Caco-2 (cell line): ENCODE measurements around the gene SMARCD3. TPM values are rescaled to one million over a fixed set of nuclear protein-coding genes. Genes with fewer than 3 reads are reported as not detected.

Experiments used
- BruUV-seq: library from RNA; stranded (reverse); fragments of 400-500 nt; replicated peaks from 2 replicates; lab custom pipeline; 2021; lab: Mats Ljungman, UMichigan
- CTCF ChIA-PET: fragments of 300-600 bp; sonication (Branson Sonifier 250); formaldehyde crosslinking; loops from one replicate; lab custom pipeline; 2022; ENCODE audit warnings: antibody characterized with exemption; lab: Charles Lee
- POLR2A ChIA-PET: fragments of 300-600 bp; sonication (Branson Sonifier 250); formaldehyde crosslinking; loops from one replicate; lab custom pipeline; 2022; ENCODE audit warnings: antibody characterized with exemption; lab: Charles Lee
- DNase-seq, 2 experiments: peaks; one replicate each; pipeline versions ENCODE4 v3.0.0 to v3.0.0-alpha.2; 2020 to 2022
- H3K27me3 ChIP-seq: replicated peaks from 2 replicates; pipeline ENCODE4 v1.6.0; 2011; ENCODE audit warnings: low read length; ENCODE audit not compliant: control insufficient read depth, insufficient read depth
- H3K36me3 ChIP-seq: 2 replicates; pipeline ENCODE4 v1.5.1; 2011; ENCODE audit warnings: low read length; ENCODE audit not compliant: control insufficient read depth, insufficient read depth
- H3K4me1 ChIP-seq: fragments of 250-450 bp; sonication (Bioruptor Pico); 2 replicates; pipeline ENCODE4 v1.5.1; 2020; ENCODE audit warnings: mild to moderate bottlenecking
- H3K4me3 ChIP-seq: 2 replicates; pipeline ENCODE4 v1.5.1; 2011; ENCODE audit warnings: low read depth, mild to moderate bottlenecking, control low read depth, low read length
- H3K9me3 ChIP-seq: fragments of 250-450 bp; sonication (Bioruptor Pico); 2 replicates; pipeline ENCODE4 v1.5.1; 2020; ENCODE audit warnings: mild to moderate bottlenecking, moderate library complexity
- H3K27ac Mint-ChIP-seq: one replicate; pipeline ENCODE4 v1.8.0; 2022; ENCODE audit warnings: mixed read lengths; ENCODE audit not compliant: unreplicated experiment
- H3K27me3 Mint-ChIP-seq: one replicate; pipeline ENCODE4 v1.8.0; 2022; ENCODE audit warnings: mixed read lengths; ENCODE audit not compliant: insufficient read depth, unreplicated experiment
- H3K36me3 Mint-ChIP-seq: one replicate; pipeline ENCODE4 v1.8.0; 2022; ENCODE audit warnings: mild to moderate bottlenecking, mixed read lengths; ENCODE audit not compliant: insufficient read depth, unreplicated experiment
- H3K4me1 Mint-ChIP-seq: one replicate; pipeline ENCODE4 v1.8.0; 2022; ENCODE audit warnings: low read depth, mixed read lengths; ENCODE audit not compliant: unreplicated experiment
- H3K4me3 Mint-ChIP-seq: one replicate; pipeline ENCODE4 v1.8.0; 2022; ENCODE audit warnings: mild to moderate bottlenecking, moderate library complexity, mixed read lengths; ENCODE audit not compliant: unreplicated experiment
- H3K9me3 Mint-ChIP-seq: one replicate; pipeline ENCODE4 v1.8.0; 2022; ENCODE audit warnings: mixed read lengths; ENCODE audit not compliant: unreplicated experiment
- intact Hi-C: fragments of 100-400 bp; cut with micrococcal nuclease; formaldehyde crosslinking; loops from one replicate; pipeline ENCODE4 v1.10.0; 2022; ENCODE audit not compliant: unreplicated experiment
- total RNA-seq: library from RNA; stranded (reverse); gene quantifications from 2 replicates; pipeline ENCODE4 v1.2.3, GENCODE V29; 2022
- TF ChIP-seq, protein P1 (sequence below), 2 experiments: fragments of 200-600 bp in 1 of 2; IDR thresholded peaks; 1 replicate in 1 of 2; 2 replicates in 1 of 2; pipeline versions ENCODE4 v1.5.1 to v1.8.0; 2011 to 2022; ENCODE audit warnings: antibody characterized with exemption in 1 of 2, control low read depth in 1 of 2, inconsistent platforms in 1 of 2, low read depth in 1 of 2, low read length in 1 of 2, mild to moderate bottlenecking in 1 of 2, moderate library complexity in 1 of 2; ENCODE audit not compliant: insufficient read depth in 1 of 2, severe bottlenecking in 1 of 2, unreplicated experiment in 1 of 2

The SMARCD3 gene
- total RNA-seq, 1 experiment from 2014 or later: 27.8 TPM

DNA sequence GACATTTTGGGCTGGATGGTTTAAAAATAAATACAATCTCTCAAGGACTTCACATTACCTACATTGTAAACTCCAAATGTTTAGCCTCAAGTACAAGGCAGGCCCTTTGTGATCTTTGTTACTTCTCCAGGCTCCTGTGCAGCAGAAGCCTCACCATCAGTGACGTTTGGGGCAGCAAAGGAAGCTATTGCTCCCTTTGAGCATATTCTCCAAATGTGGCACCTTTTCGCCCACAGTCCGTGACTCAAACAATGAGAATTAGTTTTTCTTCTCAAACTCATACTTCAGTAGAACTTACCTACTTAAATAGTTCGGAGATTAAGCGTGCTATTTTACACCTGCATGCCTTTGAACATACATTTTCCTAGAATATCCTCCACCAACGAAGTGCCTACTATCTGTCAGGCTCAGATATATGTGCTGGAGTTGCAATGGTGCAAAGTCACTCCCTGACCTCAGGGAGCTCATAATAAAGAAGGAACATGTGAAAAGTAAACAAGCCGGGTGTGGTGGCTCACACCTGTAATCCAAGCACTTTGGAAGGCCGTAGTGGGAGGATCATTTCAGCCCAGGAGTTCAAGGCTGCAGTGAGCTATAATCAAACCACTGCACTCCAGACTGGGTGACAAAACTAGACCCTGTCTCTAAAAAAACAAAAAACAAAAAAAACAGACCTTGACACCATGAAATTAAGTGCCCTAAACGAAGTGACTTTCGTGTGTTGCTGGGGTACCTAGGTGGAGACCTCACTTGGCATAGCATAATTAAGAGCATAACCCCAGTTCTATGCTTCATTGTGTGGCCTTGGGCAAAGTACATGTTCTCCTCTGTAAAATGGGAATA is 20.2 kb downstream of the SMARCD3 start:
- Mint-ChIP-seq H3K4me3 (peak overlapping the region; percentile 88), H3K36me3 (peaks cover 34% of the 10 kb centered on the region), H3K4me1 (peaks cover 22% of the 10 kb centered on the region), H3K9me3 (no peaks in the 10 kb centered on the region), H3K27me3 (no peaks in the 10 kb centered on the region), H3K27ac (peak overlapping the region; percentile 82)
- Histone ChIP-seq H3K4me3 (peak overlapping the region; percentile 81), H3K36me3 (peaks cover 3% of the 10 kb centered on the region; the same call in 1 of the 2 replicates), H3K27me3 (no peaks in the 10 kb centered on the region), H3K9me3 (no peaks in the 10 kb centered on the region), H3K4me1 (peaks cover 18% of the 10 kb centered on the region)
- ChIA-PET POLR2A (interaction anchor here (1.5 kb wide), 1 partner anchor 113 kb away, joined by 6 read pairs; the partner anchor contains the start of gene NUB1), CTCF (interaction anchor here (1.3 to 3.0 kb wide), 2 partner anchors 15 to 83 kb away, joined by 5 to 22 read pairs; no protein-coding TSS in a partner anchor)
- intact Hi-C loops: no loop called here
- no TSS peak for BruUV-seq
- TF ChIP-seq, protein P1, sequence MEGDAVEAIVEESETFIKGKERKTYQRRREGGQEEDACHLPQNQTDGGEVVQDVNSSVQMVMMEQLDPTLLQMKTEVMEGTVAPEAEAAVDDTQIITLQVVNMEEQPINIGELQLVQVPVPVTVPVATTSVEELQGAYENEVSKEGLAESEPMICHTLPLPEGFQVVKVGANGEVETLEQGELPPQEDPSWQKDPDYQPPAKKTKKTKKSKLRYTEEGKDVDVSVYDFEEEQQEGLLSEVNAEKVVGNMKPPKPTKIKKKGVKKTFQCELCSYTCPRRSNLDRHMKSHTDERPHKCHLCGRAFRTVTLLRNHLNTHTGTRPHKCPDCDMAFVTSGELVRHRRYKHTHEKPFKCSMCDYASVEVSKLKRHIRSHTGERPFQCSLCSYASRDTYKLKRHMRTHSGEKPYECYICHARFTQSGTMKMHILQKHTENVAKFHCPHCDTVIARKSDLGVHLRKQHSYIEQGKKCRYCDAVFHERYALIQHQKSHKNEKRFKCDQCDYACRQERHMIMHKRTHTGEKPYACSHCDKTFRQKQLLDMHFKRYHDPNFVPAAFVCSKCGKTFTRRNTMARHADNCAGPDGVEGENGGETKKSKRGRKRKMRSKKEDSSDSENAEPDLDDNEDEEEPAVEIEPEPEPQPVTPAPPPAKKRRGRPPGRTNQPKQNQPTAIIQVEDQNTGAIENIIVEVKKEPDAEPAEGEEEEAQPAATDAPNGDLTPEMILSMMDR (IDR thresholded peaks at IDR 0.05; ENCODE audit: insufficient read depth in 1 of 2, low read depth in 1 of 2, low read length in 1 of 2, severe bottlenecking in 1 of 2, unreplicated experiment in 1 of 2): no peak
- no peak for DNase-seq

DNA sequence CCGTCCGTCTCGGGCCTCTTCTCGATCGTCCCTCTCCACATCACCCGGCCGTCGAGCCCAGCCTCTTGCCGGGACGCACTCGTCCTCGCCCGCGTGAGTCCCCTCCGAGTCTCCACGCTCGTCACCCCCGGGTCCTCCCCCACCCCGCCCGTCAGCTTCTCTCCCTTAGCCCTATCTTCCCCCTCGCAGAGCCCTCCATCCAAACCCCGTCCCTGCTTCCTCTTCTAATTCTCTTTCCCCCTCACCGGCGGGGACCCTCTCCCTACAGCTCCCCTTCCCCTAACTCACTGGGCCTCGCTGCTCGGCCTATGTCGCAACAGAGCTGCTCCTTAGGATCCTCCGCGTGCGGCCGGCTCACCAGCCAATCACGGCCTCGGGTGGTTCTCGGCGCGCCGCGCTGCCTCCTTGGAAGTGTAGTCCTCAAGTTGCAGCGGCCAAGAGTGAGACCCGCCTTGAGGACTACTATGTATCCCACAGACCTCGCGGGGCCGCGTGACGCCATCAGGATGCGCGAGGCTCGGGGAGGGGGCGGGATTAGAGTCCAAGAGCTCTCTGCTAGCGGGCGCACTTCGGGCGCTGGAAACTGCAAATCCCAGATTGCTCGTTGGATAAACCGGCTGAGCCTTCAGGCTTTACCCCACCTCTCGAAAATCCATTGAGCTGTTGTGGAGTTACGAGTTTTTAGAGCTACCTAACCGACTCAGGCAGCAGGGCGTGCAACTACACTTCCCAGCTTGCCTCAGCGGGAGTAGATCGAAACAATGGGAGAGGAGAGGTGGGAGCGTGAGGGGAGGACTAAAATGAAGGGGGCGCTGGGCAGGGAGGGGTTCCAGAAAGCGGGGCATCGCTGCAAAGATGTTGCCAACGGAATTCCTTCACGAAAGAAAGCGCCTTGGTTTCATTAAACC is 21.4 kb downstream of the SMARCD3 start, which contains the start of gene ABCF2:
TSS of gene ABCF2 (minus strand) at position 331 of the 908 bp plus-strand sequence. CDS start 747 bp downstream, outside the sequence.
- Histone ChIP-seq H3K4me1 (peaks cover 15% of the 10 kb centered on the region), H3K4me3 (peak within 1 kb of the TSS; percentile 81), H3K9me3 (no peaks in the 10 kb centered on the region), H3K27me3 (no peaks in the 10 kb centered on the region), H3K36me3 (peaks cover 3% of the 10 kb centered on the region)
- H3K9me3 Mint-ChIP-seq: no peaks in the 10 kb centered on the region
- CTCF ChIA-PET: interaction anchor here (0.6 to 3.0 kb wide), 11 partner anchors 10 to 608 kb away, joined by 3 to 22 read pairs (median 5); partner anchors contain the start of gene ABCB8
- H3K27me3 Mint-ChIP-seq: no peaks in the 10 kb centered on the region
- POLR2A ChIA-PET: interaction anchor here (0.5 to 1.5 kb wide), 12 partner anchors 11 to 1774 kb away, joined by 3 to 10 read pairs (median 4); partner anchors contain the start of genes ABCB8 and NUB1
- TF ChIP-seq, protein P1 (IDR thresholded peaks at IDR 0.05; ENCODE audit: insufficient read depth in 1 of 2, low read depth in 1 of 2, low read length in 1 of 2, severe bottlenecking in 1 of 2, unreplicated experiment in 1 of 2): no peak
- peak within 1 kb of the TSS; percentile 88 for H3K4me3 Mint-ChIP-seq
- intact Hi-C loops: loop anchor here (1.0 kb wide), 4 partner anchors 17 to 199 kb away; partner anchors contain the start of genes ABCB8 and SMARCD3
- peaks cover 21% of the 10 kb centered on the region for H3K4me1 Mint-ChIP-seq
- BruUV-seq: no TSS peak
- peak; percentile 98 to 99 for DNase-seq
- H3K36me3 Mint-ChIP-seq: peaks cover 44% of the 10 kb centered on the region
- peak within 1 kb of the TSS; percentile 82 for H3K27ac Mint-ChIP-seq
